Sigmoid colon (tissue), 7 donors: ENCODE data around the gene RGS17. TPM values are rescaled to one million over a fixed set of nuclear protein-coding genes. Genes with fewer than 3 reads are reported as not detected.
"Not testable (repeated sequence)": the region's sequence is repeated elsewhere in the genome, so short reads cannot be mapped to it uniquely, and the experiment has no call there.

Experiments
- DNase-seq: peaks from one replicate; pipeline ENCODE4 v3.0.0-alpha.2; 2019
- H3K27ac ChIP-seq, 4 donors: fragments of 200-600 bp; sonication (generic); one replicate each; pipeline ENCODE4 v1.5.1; 2016 to 2019; ENCODE audit warnings: mild to moderate bottlenecking in 1 of 4
- H3K27me3 ChIP-seq, 3 donors: fragments of 200-600 bp; sonication (generic); one replicate each; pipeline ENCODE4 v1.5.1; 2019; ENCODE audit warnings: mild to moderate bottlenecking in 1 of 3
- H3K36me3 ChIP-seq, 4 donors: fragments of 200-600 bp; sonication (generic); one replicate each; pipeline ENCODE4 v1.5.1; 2016 to 2019
- H3K4me1 ChIP-seq, 4 donors: fragments of 200-600 bp; sonication (generic); one replicate each; pipeline ENCODE4 v1.5.1; 2017 to 2019
- H3K4me3 ChIP-seq, 4 donors: fragments of 200-600 bp; sonication (generic); one replicate each; pipeline ENCODE4 v1.5.1; 2017 to 2019; ENCODE audit warnings: mild to moderate bottlenecking in 2 of 4, moderate library complexity in 1 of 4
- H3K9me3 ChIP-seq, 4 donors: fragments of 200-600 bp in 3 of 4; sonication (generic) in 3 of 4; one replicate each; pipeline versions ENCODE4 v1.5.1 to v1.6.1; 2013 to 2019
- CTCF ChIP-seq, 4 experiments: fragments of 450-650 bp in 3 of 4; fragments of 200-600 bp in 1 of 4; IDR thresholded peaks; one replicate each; pipeline ENCODE4 v1.5.1; 2016 to 2019; ENCODE audit warnings: antibody characterized with exemption in 4 of 4, mild to moderate bottlenecking in 3 of 4, moderate library complexity in 2 of 4
- EP300 ChIP-seq, 4 donors: sonication (generic); formaldehyde crosslinking; IDR thresholded peaks; one replicate each; pipeline ENCODE4 v1.6.1; 2017; ENCODE audit warnings: antibody characterized with exemption in 4 of 4
- POLR2A ChIP-seq, 2 donors: fragments of 450-650 bp; IDR thresholded peaks; one replicate each; pipeline ENCODE4 v1.6.1; 2016; ENCODE audit warnings: antibody characterized with exemption in 2 of 2, mild to moderate bottlenecking in 2 of 2, moderate library complexity in 2 of 2
- POLR2AphosphoS5 ChIP-seq, 4 donors: sonication (generic); formaldehyde crosslinking; IDR thresholded peaks; one replicate each; pipeline ENCODE4 v1.6.1; 2017; ENCODE audit warnings: antibody characterized with exemption in 4 of 4
- WGBS, 2 donors: extraction: QIAGEN DNeasy Blood & Tissue Kit; methylation state at CpG; one replicate each; pipeline ENCODE4 v1.1.7; 2013; 5-methylcytosine and 5-hydroxymethylcytosine counted together
- intact Hi-C: fragments of 100-400 bp; cut with DNase I; formaldehyde crosslinking; loops from one replicate; pipeline ENCODE4 v1.15.1; 2023
- polyA plus RNA-seq, 3 donors: library from polyadenylated mRNA; stranded (reverse); fragments of 200-250 nt; gene quantifications; one replicate each; pipeline ENCODE4 v1.2.3, GENCODE V29; 2013
- total RNA-seq, 4 donors: library from RNA; depleted of rRNA; stranded (reverse); fragments of >200 nt; gene quantifications; one replicate each; pipeline ENCODE4 v1.1.0, GENCODE V29; 2016
- donor health status: healthy with polysubstance abuse.
- donor health status: Bipolar disorder and iron deficiency.
- donor health status: healthy.

Gene RGS17
- total and polyA plus RNA-seq, 7 donors = 0.16 to 2.8 (median 0.41) TPM; not detected in 2

- Histone ChIP-seq H3K36me3 (peaks cover 0 to 15% (median 2%) of the 10 kb centered on the region in 4 donors), H3K27ac (peak overlapping the region; percentile 86 to 90 (median 88)), H3K4me3 (peak overlapping the region; percentile 63 to 77 (median 64)), H3K9me3 (no peaks in the 10 kb centered on the region), H3K27me3 (no peaks in the 10 kb centered on the region), H3K4me1 (peaks cover 0 to 42% (median 33%) of the 10 kb centered on the region in 4 donors)
- no peak for DNase-seq
- WGBS, 2 donors = 3 to 5% methylated on average over 25 of the region's 31 CpGs
- intact Hi-C loops = loop anchor here (2.0 kb wide), 1 partner anchor 19 kb away; the partner anchor contains the start of gene FBXO5
- TF ChIP-seq CTCF (IDR thresholded peaks at IDR 0.05) = no peak
- no peak for TF ChIP-seq POLR2A (IDR thresholded peaks at IDR 0.05)
These were observed 129.1 kb downstream of the RGS17 start for GRCh38 chr6:153001767-153002612.

GRCh38 chr6:153000790-153001189, 130.3 kb downstream of the RGS17 start:
- intact Hi-C loops = not testable (repeated sequence)
- peaks cover 0 to 42% (median 33%) of the 10 kb centered on the region in 4 donors for H3K4me1 ChIP-seq

GRCh38 chr6:153000243-153000642, 130.8 kb downstream of the RGS17 start:
- intact Hi-C loops = no loop called here
- no peak for DNase-seq
- peaks cover 0 to 42% (median 33%) of the 10 kb centered on the region in 4 donors for H3K4me1 ChIP-seq
- H3K9me3 ChIP-seq = no peaks in the 10 kb centered on the region
- H3K4me3 ChIP-seq = no peak overlapping the region
- no peak for TF ChIP-seq CTCF (IDR thresholded peaks at IDR 0.05)
- TF ChIP-seq POLR2AphosphoS5 (IDR thresholded peaks at IDR 0.05) = no peak
- no peak for TF ChIP-seq POLR2A (IDR thresholded peaks at IDR 0.05)
- TF ChIP-seq EP300 (IDR thresholded peaks at IDR 0.05) = no peak
- no peaks in the 10 kb centered on the region for H3K27me3 ChIP-seq
- H3K27ac ChIP-seq = no peak overlapping the region
- peaks cover 0 to 28% (median 2%) of the 10 kb centered on the region in 4 donors for H3K36me3 ChIP-seq

More at GRCh38 chr6:153000790-153001189, 130.3 kb downstream of the RGS17 start:
- Histone ChIP-seq H3K27ac (peak overlapping the region in 2 of 4 donors; percentile 86 to 88), H3K36me3 (peaks cover 0 to 27% (median 2%) of the 10 kb centered on the region in 4 donors)
- 94 to 95% methylated on average over 9 of the region's 9 CpGs for WGBS, 2 donors
- not testable (repeated sequence) for DNase-seq, H3K4me3 ChIP-seq, H3K27me3 ChIP-seq, H3K9me3 ChIP-seq

- Histone ChIP-seq H3K4me1 (peaks cover 0 to 42% (median 33%) of the 10 kb centered on the region in 4 donors), H3K36me3 (peaks cover 0 to 35% (median 2%) of the 10 kb centered on the region in 4 donors)
- H3K27me3 ChIP-seq, H3K4me3 ChIP-seq, H3K27ac ChIP-seq, intact Hi-C loops, DNase-seq, H3K9me3 ChIP-seq: not testable (repeated sequence)
- 90 to 91% methylated on average over 2 of the region's 2 CpGs for WGBS, 2 donors
These were observed 131.5 kb downstream of the RGS17 start for GRCh38 chr6:152999538-152999937.

GRCh38 chr6:152993847-152994246, 137.2 kb downstream of the RGS17 start:
- peaks cover 0 to 4% (median 0%) of the 10 kb centered on the region in 4 donors for H3K4me1 ChIP-seq
- TF ChIP-seq EP300 (IDR thresholded peaks at IDR 0.05) = no peak
- no peak for TF ChIP-seq POLR2A (IDR thresholded peaks at IDR 0.05)
- no peak for TF ChIP-seq CTCF (IDR thresholded peaks at IDR 0.05)
- TF ChIP-seq POLR2AphosphoS5 (IDR thresholded peaks at IDR 0.05) = no peak
- intact Hi-C loops = no loop called here
- no peak overlapping the region for H3K27ac ChIP-seq
- H3K4me3 ChIP-seq = no peak overlapping the region
- no peak for DNase-seq
- no peaks in the 10 kb centered on the region for H3K9me3 ChIP-seq
- H3K27me3 ChIP-seq = no peaks in the 10 kb centered on the region
- peaks cover 0 to 83% (median 13%) of the 10 kb centered on the region in 4 donors for H3K36me3 ChIP-seq
